GM20431 (cell line): ENCODE results near the gene CHAC2.
"Not testable (repeated sequence)": the region's sequence is repeated elsewhere in the genome, so short reads cannot be mapped to it uniquely, and the experiment has no call there.

ENCODE experiments used
- in situ Hi-C: fragments of 300-500 bp; cut with MseI, MboI; formaldehyde crosslinking; loops from one replicate; pipeline ENCODE4 v1.15.0; 2020; ENCODE audit warnings: low sequenced_read_pairs; ENCODE audit not compliant: unreplicated experiment

Gene CHAC2

DNA sequence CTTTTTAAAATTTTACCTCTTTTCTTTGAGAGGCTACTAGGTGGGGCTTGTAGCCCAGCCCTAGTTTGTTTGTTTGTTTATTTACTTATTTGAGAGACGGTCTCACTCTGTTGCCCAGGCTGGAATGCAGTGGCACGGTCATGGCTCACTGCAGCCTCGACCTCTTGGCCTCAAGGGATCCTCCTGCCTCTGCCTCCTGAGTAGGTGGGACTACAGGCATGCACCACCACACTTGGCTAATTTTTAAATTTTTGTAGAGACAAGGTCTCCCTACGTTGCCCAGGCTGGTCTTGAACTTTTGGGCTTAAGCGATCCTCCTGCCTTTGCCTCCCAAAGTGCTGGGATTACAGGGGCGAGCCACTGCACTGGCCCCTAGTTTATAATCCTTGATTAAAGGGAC, 54.2 kb downstream of the CHAC2 start:
- in situ Hi-C loops = no loop called here

DNA sequence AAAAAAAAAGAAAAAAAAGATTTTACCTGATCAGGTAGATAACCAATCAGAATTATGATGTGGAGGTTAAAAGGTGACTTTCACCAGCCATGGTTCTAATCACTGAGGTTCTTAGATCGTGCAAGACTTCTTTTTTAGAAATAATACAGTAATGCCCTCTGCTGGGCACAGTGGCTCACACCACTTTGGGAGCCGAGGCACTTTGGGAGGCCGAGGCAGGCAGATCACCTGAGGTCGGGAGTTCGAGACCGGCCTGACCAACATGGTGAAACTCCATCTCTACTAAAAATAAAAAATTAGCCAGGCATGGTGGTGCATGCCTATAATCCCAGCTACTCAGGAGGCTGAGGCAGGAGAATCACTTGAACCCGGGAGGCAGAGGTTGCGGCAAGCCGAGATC, 56.0 kb downstream of the CHAC2 start:
- in situ Hi-C loops = not testable (repeated sequence)
